WTC11 (cell line): ENCODE data around the gene AMACR. TPM values are rescaled to one million over a fixed set of nuclear protein-coding genes. Genes with fewer than 3 reads are reported as not detected.

Experiments used
- ATAC-seq: fragments of 200-7000 bp; cut with Tn5 transposase; 2 replicates; pipeline ENCODE4 v1.10.0; 2021; ENCODE audit warnings: mild to moderate bottlenecking, moderate library complexity
- CTCF ChIA-PET: fragments of 300-600 bp; sonication (Branson Sonifier 250); formaldehyde crosslinking; loops from one replicate; lab custom pipeline; 2021; ENCODE audit warnings: antibody characterized with exemption; lab: Charles Lee
- POLR2A ChIA-PET: fragments of 350-600 bp; sonication (Branson Sonifier 250); formaldehyde crosslinking; loops from one replicate; lab custom pipeline; 2021; ENCODE audit warnings: antibody characterized with exemption; lab: Charles Lee
- DNase-seq: peaks from one replicate; pipeline ENCODE4 v3.0.0; 2021; ENCODE audit warnings: low spot score
- H3K27ac Mint-ChIP-seq: 2 replicates; pipeline ENCODE4 v1.8.0; 2021; ENCODE audit warnings: mixed read lengths
- H3K27me3 Mint-ChIP-seq: 2 replicates; pipeline ENCODE4 v1.8.0; 2021; ENCODE audit warnings: low read depth, mild to moderate bottlenecking, moderate library complexity, mixed read lengths
- H3K36me3 Mint-ChIP-seq: 2 replicates; pipeline ENCODE4 v1.8.0; 2021; ENCODE audit warnings: mixed read lengths
- H3K4me1 Mint-ChIP-seq: 2 replicates; pipeline ENCODE4 v1.8.0; 2022; ENCODE audit warnings: mixed read lengths
- H3K4me3 Mint-ChIP-seq: 2 replicates; pipeline ENCODE4 v1.8.0; 2021; ENCODE audit warnings: mild to moderate bottlenecking, moderate library complexity, mixed read lengths
- H3K9me3 Mint-ChIP-seq: 2 replicates; pipeline ENCODE4 v1.8.0; 2021; ENCODE audit warnings: mixed read lengths
- EMX1 ChIP-seq: fragments of 250-450 bp; sonication (Bioruptor Pico); IDR thresholded peaks from 2 replicates; pipeline ENCODE4 v1.8.0; 2021; ENCODE audit warnings: mild to moderate bottlenecking
- ESRRA ChIP-seq: sonication (generic); formaldehyde crosslinking; IDR thresholded peaks from 2 replicates; pipeline ENCODE4 v1.8.1; 2022; ENCODE audit warnings: mild to moderate bottlenecking, missing genetic modification reagents, borderline replicate concordance
- HMGA2 ChIP-seq: fragments of 250-450 bp; sonication (Bioruptor Pico); IDR thresholded peaks from 2 replicates; pipeline ENCODE4 v1.4.0; 2021; ENCODE audit warnings: mild to moderate bottlenecking, moderate library complexity
- MXD4 ChIP-seq: fragments of 250-450 bp; sonication (Bioruptor Pico); IDR thresholded peaks from 2 replicates; pipeline ENCODE4 v1.8.0; 2021; ENCODE audit warnings: mild to moderate bottlenecking, moderate library complexity, borderline replicate concordance
- PRRX2 ChIP-seq: fragments of 250-450 bp; sonication (Bioruptor Pico); IDR thresholded peaks from 2 replicates; pipeline ENCODE4 v1.8.0; 2021; ENCODE audit warnings: mild to moderate bottlenecking
- RORB ChIP-seq: fragments of 250-450 bp; sonication (Bioruptor Pico); IDR thresholded peaks from 2 replicates; pipeline ENCODE4 v1.9.0; 2021; ENCODE audit warnings: mild to moderate bottlenecking
- SMAD3 ChIP-seq: sonication (generic); formaldehyde crosslinking; IDR thresholded peaks from 2 replicates; pipeline ENCODE4 v1.8.0; 2022; ENCODE audit warnings: missing genetic modification reagents, mild to moderate bottlenecking, borderline replicate concordance
- TEAD1 ChIP-seq: sonication (generic); formaldehyde crosslinking; IDR thresholded peaks from 2 replicates; pipeline ENCODE4 v1.8.0; 2022; ENCODE audit warnings: mild to moderate bottlenecking, missing genetic modification reagents
- ZNF219 ChIP-seq: sonication (generic); formaldehyde crosslinking; IDR thresholded peaks from 2 replicates; pipeline ENCODE4 v1.8.0; 2023; ENCODE audit warnings: missing genetic modification reagents, mild to moderate bottlenecking, borderline replicate concordance
- ZNF232 ChIP-seq: sonication (generic); formaldehyde crosslinking; IDR thresholded peaks from 2 replicates; pipeline ENCODE4 v1.8.0; 2022; ENCODE audit warnings: mild to moderate bottlenecking, missing genetic modification reagents
- total RNA-seq: library from RNA; stranded (reverse); gene quantifications from 3 replicates; pipeline ENCODE4 v1.2.3, GENCODE V29; 2021
- TF ChIP-seq, protein P1 (sequence below): fragments of 250-450 bp; sonication (Bioruptor Pico); IDR thresholded peaks from 2 replicates; pipeline ENCODE4 v2.1.2; 2022; ENCODE audit warnings: mild to moderate bottlenecking, moderate library complexity
- TF ChIP-seq, protein P2 (sequence below): fragments of 250-450 bp; sonication (Bioruptor Pico); conservative IDR thresholded peaks from 2 replicates; pipeline ENCODE4 v1.9.0; 2021; ENCODE audit warnings: mild to moderate bottlenecking
- TF ChIP-seq, protein P3 (sequence below): sonication (generic); formaldehyde crosslinking; IDR thresholded peaks from 2 replicates; pipeline ENCODE4 v1.8.0; 2022; ENCODE audit warnings: mild to moderate bottlenecking, missing genetic modification reagents
- TF ChIP-seq, protein P4 (sequence below): sonication (generic); formaldehyde crosslinking; IDR thresholded peaks from 2 replicates; pipeline ENCODE4 v1.8.1; 2022; ENCODE audit warnings: mild to moderate bottlenecking, moderate library complexity, missing genetic modification reagents
- TF ChIP-seq, protein P5 (sequence below): fragments of 250-450 bp; sonication (Bioruptor Pico); IDR thresholded peaks from 2 replicates; pipeline ENCODE4 v1.9.0; 2021; ENCODE audit warnings: mild to moderate bottlenecking, borderline replicate concordance
- TF ChIP-seq, protein P6 (sequence below): sonication (generic); formaldehyde crosslinking; IDR thresholded peaks from 2 replicates; pipeline ENCODE4 v1.8.1; 2022; ENCODE audit warnings: missing genetic modification reagents, borderline replicate concordance
- TF ChIP-seq, protein P7 (sequence below): sonication (generic); formaldehyde crosslinking; IDR thresholded peaks from 2 replicates; pipeline ENCODE4 v1.8.1; 2023; ENCODE audit warnings: mild to moderate bottlenecking, moderate library complexity, missing genetic modification reagents
- TF ChIP-seq, protein P8 (sequence below): sonication (generic); formaldehyde crosslinking; IDR thresholded peaks from 2 replicates; pipeline ENCODE4 v1.8.1; 2022; ENCODE audit warnings: low read depth, missing genetic modification reagents, borderline replicate concordance

AMACR gene
- total RNA-seq, 1 experiment from 2014 or later = 11.9 TPM

DNA sequence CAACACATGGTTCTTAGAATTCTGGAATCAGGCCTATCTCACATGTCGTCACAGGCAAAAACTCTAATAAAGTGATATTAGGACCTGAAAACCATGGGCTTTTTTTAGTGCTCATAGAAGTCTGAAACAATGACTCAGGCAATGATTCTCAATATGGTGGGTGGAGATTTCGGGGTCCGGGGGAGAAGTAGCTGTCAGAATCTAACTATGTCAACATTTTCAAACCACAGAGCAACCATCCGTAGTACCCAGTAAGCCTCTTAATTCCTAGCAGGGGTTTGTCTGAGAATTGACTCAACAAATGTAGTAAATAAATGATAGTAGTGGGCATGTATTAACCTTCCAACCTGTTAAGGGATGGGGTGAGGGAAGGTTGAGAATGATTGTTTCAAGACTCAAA lies 2.6 kb downstream of the AMACR start (continued):
- TF ChIP-seq, protein P1, sequence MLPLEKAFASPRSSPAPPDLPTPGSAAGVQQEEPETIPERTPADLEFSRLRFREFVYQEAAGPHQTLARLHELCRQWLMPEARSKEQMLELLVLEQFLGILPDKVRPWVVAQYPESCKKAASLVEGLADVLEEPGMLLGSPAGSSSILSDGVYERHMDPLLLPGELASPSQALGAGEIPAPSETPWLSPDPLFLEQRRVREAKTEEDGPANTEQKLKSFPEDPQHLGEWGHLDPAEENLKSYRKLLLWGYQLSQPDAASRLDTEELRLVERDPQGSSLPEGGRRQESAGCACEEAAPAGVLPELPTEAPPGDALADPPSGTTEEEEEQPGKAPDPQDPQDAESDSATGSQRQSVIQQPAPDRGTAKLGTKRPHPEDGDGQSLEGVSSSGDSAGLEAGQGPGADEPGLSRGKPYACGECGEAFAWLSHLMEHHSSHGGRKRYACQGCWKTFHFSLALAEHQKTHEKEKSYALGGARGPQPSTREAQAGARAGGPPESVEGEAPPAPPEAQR (CRISPR knock-in tag) = no peak
- TF ChIP-seq, protein P2, sequence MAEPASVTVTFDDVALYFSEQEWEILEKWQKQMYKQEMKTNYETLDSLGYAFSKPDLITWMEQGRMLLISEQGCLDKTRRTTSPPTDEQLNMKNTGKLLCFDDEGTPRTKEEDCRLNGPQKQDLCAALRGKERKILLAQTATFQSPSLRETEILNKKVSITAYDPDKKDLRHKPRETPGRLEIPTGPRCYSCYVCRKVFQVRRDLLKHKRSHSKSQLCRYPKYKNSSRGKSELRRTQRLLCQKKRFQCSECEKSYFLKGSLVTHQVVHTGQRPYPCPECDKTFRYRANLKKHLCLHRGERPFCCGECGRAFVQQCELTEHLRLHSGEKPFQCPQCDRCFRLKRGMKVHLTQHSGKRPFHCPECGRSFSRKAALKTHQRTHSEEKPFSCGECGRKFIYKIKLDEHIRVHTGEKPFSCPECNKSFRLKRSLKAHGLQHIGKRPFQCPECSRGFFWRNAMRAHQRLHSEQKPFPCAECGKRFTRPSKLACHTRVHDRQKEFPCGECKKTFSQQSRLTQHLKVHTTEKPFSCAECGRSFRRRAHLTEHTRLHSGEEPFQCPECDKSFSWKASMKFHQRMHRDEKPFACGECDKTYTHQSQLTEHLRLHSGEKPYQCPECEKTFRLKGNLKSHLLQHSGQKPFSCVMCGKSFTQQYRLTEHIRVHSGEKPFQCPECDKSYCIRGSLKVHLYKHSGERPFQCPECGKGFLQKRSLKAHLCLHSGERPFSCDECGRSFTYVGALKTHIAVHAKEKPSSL = no peak
- TF ChIP-seq SMAD3 (CRISPR knock-in tag) = no peak

DNA sequence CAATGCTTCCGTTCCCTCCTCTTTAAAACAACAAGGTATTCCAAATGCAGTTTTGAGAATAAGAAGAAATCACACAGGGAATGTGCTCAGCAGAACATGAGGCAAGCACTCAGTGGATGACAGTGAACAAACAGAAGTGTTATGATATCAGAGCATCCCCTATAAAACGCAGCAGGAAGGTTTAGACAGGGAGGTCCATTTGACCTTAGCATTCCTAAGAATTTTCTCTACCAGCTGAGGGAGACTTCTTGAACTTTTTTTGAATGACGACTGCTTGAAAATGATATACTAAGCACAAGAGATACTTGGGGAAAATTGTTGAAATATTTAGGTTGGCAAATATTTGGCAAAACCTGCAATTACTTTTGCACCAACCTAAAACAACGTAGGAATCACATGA lies 3.9 kb downstream of the AMACR start:
- peaks cover 13% of the 10 kb centered on the region for H3K36me3 Mint-ChIP-seq
- H3K4me1 Mint-ChIP-seq = peaks cover 23% of the 10 kb centered on the region
- H3K4me3 Mint-ChIP-seq = no peak overlapping the region
- H3K27me3 Mint-ChIP-seq = no peaks in the 10 kb centered on the region
- DNase-seq (no peak), ATAC-seq (no peak)
- TF ChIP-seq HMGA2 (CRISPR knock-in tag) (no peak), EMX1 (no peak), ZNF219 (CRISPR knock-in tag) (no peak), ZNF232 (CRISPR knock-in tag) (no peak), RORB (CRISPR knock-in tag) (no peak)
- TF ChIP-seq, protein P3, sequence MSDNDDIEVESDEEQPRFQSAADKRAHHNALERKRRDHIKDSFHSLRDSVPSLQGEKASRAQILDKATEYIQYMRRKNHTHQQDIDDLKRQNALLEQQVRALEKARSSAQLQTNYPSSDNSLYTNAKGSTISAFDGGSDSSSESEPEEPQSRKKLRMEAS (CRISPR knock-in tag) = no peak
- TF ChIP-seq, protein P4, sequence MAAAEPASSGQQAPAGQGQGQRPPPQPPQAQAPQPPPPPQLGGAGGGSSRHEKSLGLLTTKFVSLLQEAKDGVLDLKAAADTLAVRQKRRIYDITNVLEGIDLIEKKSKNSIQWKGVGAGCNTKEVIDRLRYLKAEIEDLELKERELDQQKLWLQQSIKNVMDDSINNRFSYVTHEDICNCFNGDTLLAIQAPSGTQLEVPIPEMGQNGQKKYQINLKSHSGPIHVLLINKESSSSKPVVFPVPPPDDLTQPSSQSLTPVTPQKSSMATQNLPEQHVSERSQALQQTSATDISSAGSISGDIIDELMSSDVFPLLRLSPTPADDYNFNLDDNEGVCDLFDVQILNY (CRISPR knock-in tag) = no peak
- ChIA-PET POLR2A (no interaction called here), CTCF (interaction anchor here (0.5 kb wide), 1 partner anchor 45 kb away, joined by 3 read pairs; no protein-coding TSS in a partner anchor)
- no peak overlapping the region for H3K27ac Mint-ChIP-seq
- H3K9me3 Mint-ChIP-seq = no peaks in the 10 kb centered on the region

DNA sequence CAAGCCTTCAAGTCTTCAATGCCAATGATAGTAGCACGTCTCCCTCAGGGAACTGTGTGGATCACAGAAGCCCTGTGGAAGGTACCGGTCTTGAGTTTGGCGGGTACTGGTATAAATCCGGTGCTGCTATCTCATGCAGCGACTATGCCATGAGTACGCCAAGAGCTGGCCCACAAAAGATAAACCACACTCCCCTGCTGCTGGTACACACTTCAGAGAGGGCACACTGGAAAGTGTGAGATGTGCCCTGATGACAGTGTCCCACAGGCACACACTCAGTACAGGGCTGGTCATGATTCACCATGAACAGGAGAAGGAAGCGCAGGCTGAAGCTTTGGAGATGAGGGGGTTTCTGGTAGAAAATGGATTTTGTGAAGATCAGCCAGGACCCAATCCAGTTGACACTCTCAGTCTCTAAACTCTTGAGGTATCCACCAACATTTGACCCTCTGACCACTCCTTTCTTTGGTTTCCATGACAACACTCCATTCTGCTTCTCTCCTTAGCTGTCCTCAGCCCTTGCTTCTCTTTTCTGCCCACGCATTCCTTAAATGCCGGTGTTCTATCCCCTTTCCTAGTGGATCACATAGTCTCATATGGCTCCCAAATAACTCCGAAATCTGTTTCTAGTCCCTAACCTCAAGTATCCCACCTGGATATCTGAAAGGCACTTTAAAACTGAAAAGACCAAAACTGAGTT lies 5.1 kb downstream of the AMACR start:
- POLR2A ChIA-PET = no interaction called here
- ATAC-seq (no peak), DNase-seq (no peak)
- CTCF ChIA-PET = no interaction called here
- H3K9me3 Mint-ChIP-seq = no peaks in the 10 kb centered on the region
- H3K36me3 Mint-ChIP-seq = peaks cover 13% of the 10 kb centered on the region
- no peak overlapping the region for H3K27ac Mint-ChIP-seq
- H3K27me3 Mint-ChIP-seq = no peaks in the 10 kb centered on the region
- H3K4me1 Mint-ChIP-seq = peaks cover 21% of the 10 kb centered on the region
- no peak overlapping the region for H3K4me3 Mint-ChIP-seq
- TF ChIP-seq, protein P5, sequence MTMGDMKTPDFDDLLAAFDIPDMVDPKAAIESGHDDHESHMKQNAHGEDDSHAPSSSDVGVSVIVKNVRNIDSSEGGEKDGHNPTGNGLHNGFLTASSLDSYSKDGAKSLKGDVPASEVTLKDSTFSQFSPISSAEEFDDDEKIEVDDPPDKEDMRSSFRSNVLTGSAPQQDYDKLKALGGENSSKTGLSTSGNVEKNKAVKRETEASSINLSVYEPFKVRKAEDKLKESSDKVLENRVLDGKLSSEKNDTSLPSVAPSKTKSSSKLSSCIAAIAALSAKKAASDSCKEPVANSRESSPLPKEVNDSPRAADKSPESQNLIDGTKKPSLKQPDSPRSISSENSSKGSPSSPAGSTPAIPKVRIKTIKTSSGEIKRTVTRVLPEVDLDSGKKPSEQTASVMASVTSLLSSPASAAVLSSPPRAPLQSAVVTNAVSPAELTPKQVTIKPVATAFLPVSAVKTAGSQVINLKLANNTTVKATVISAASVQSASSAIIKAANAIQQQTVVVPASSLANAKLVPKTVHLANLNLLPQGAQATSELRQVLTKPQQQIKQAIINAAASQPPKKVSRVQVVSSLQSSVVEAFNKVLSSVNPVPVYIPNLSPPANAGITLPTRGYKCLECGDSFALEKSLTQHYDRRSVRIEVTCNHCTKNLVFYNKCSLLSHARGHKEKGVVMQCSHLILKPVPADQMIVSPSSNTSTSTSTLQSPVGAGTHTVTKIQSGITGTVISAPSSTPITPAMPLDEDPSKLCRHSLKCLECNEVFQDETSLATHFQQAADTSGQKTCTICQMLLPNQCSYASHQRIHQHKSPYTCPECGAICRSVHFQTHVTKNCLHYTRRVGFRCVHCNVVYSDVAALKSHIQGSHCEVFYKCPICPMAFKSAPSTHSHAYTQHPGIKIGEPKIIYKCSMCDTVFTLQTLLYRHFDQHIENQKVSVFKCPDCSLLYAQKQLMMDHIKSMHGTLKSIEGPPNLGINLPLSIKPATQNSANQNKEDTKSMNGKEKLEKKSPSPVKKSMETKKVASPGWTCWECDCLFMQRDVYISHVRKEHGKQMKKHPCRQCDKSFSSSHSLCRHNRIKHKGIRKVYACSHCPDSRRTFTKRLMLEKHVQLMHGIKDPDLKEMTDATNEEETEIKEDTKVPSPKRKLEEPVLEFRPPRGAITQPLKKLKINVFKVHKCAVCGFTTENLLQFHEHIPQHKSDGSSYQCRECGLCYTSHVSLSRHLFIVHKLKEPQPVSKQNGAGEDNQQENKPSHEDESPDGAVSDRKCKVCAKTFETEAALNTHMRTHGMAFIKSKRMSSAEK = no peak
- TF ChIP-seq, protein P6, sequence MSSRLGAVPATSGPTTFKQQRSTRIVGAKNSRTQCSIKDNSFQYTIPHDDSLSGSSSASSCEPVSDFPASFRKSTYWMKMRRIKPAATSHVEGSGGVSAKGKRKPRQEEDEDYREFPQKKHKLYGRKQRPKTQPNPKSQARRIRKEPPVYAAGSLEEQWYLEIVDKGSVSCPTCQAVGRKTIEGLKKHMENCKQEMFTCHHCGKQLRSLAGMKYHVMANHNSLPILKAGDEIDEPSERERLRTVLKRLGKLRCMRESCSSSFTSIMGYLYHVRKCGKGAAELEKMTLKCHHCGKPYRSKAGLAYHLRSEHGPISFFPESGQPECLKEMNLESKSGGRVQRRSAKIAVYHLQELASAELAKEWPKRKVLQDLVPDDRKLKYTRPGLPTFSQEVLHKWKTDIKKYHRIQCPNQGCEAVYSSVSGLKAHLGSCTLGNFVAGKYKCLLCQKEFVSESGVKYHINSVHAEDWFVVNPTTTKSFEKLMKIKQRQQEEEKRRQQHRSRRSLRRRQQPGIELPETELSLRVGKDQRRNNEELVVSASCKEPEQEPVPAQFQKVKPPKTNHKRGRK (CRISPR knock-in tag) = no peak
- TF ChIP-seq ZNF232 (CRISPR knock-in tag) (no peak), MXD4 (CRISPR knock-in tag) (no peak), PRRX2 (no peak), ESRRA (CRISPR knock-in tag) (no peak), TEAD1 (no peak)
- TF ChIP-seq, protein P3 (CRISPR knock-in tag) = no peak
- TF ChIP-seq, protein P7, sequence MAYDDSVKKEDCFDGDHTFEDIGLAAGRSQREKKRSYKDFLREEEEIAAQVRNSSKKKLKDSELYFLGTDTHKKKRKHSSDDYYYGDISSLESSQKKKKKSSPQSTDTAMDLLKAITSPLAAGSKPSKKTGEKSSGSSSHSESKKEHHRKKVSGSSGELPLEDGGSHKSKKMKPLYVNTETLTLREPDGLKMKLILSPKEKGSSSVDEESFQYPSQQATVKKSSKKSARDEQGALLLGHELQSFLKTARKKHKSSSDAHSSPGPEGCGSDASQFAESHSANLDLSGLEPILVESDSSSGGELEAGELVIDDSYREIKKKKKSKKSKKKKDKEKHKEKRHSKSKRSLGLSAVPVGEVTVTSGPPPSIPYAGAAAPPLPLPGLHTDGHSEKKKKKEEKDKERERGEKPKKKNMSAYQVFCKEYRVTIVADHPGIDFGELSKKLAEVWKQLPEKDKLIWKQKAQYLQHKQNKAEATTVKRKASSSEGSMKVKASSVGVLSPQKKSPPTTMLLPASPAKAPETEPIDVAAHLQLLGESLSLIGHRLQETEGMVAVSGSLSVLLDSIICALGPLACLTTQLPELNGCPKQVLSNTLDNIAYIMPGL (CRISPR knock-in tag) = no peak
- TF ChIP-seq, protein P8, sequence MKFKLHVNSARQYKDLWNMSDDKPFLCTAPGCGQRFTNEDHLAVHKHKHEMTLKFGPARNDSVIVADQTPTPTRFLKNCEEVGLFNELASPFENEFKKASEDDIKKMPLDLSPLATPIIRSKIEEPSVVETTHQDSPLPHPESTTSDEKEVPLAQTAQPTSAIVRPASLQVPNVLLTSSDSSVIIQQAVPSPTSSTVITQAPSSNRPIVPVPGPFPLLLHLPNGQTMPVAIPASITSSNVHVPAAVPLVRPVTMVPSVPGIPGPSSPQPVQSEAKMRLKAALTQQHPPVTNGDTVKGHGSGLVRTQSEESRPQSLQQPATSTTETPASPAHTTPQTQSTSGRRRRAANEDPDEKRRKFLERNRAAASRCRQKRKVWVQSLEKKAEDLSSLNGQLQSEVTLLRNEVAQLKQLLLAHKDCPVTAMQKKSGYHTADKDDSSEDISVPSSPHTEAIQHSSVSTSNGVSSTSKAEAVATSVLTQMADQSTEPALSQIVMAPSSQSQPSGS (CRISPR knock-in tag) = no peak
